Heart left ventricle (tissue), 16 donors: Measurements from ENCODE around the gene TMEM169. TPM values are rescaled to one million over a fixed set of nuclear protein-coding genes. Genes with fewer than 3 reads are reported as not detected.

ENCODE experiments used
- ATAC-seq, 4 donors: fragments of 200-7000 bp; cut with Tn5 transposase; one replicate each; pipeline ENCODE4 v1.9.1; 2020 to 2022; ENCODE audit warnings: moderate library complexity in 4 of 4, mild to moderate bottlenecking in 3 of 4, moderate number of reproducible peaks in 1 of 4
- DNase-seq, 5 donors: peaks; one replicate each; pipeline ENCODE4 v3.0.0-alpha.2; 2020
- H3K27ac ChIP-seq, 12 donors: fragments of 200-600 bp; sonication (generic) in 4 of 12; one replicate each; pipeline versions ENCODE4 v1.5.0 to v1.8.0; 2016 to 2022; ENCODE audit warnings: mild to moderate bottlenecking in 2 of 12
- H3K27me3 ChIP-seq, 9 donors: fragments of 200-600 bp; sonication (generic) in 2 of 9; one replicate each; pipeline versions ENCODE4 v1.5.1 to v1.8.0; 2016 to 2022; ENCODE audit warnings: mild to moderate bottlenecking in 3 of 9
- H3K36me3 ChIP-seq, 9 donors: fragments of 200-600 bp; sonication (generic) in 2 of 9; one replicate each; pipeline versions ENCODE4 v1.5.0 to v1.8.0; 2018 to 2022; ENCODE audit warnings: mild to moderate bottlenecking in 2 of 9
- H3K4me1 ChIP-seq, 12 donors: fragments of 200-600 bp; sonication (generic) in 4 of 12; one replicate each; pipeline versions ENCODE4 v1.5.0 to v1.8.0; 2016 to 2022; ENCODE audit warnings: mild to moderate bottlenecking in 3 of 12
- H3K4me3 ChIP-seq, 12 donors: fragments of 200-600 bp; sonication (generic) in 4 of 12; one replicate each; pipeline versions ENCODE4 v1.5.0 to v1.8.0; 2017 to 2022; ENCODE audit warnings: mild to moderate bottlenecking in 9 of 12, moderate library complexity in 4 of 12
- H3K9me3 ChIP-seq, 12 donors: fragments of 200-600 bp; sonication (generic) in 4 of 12; one replicate each; pipeline versions ENCODE4 v1.5.0 to v1.8.0; 2016 to 2022; ENCODE audit warnings: mild to moderate bottlenecking in 1 of 12
- CTCF ChIP-seq, 12 donors: fragments of 200-600 bp; sonication (generic) in 4 of 12; IDR thresholded peaks; one replicate each; pipeline versions ENCODE4 v1.5.0 to v1.8.0; 2018 to 2022; ENCODE audit warnings: antibody characterized with exemption in 12 of 12, mild to moderate bottlenecking in 5 of 12
- POLR2A ChIP-seq, 2 donors: fragments of 450-650 bp; IDR thresholded peaks; one replicate each; pipeline ENCODE4 v1.6.1; 2017; ENCODE audit warnings: antibody characterized with exemption in 2 of 2, mild to moderate bottlenecking in 2 of 2, moderate library complexity in 2 of 2
- WGBS, 4 donors: extraction: QIAGEN DNeasy Blood & Tissue Kit in 2 of 4; methylation state at CpG; one replicate each; pipeline versions ENCODE4 v1.1.5 to v1.1.7; 2013 to 2018; 5-methylcytosine and 5-hydroxymethylcytosine counted together
- intact Hi-C, 10 donors: fragments of 100-400 bp; cut with DNase I; formaldehyde crosslinking; loops; one replicate each; pipeline versions ENCODE4 v1.11.1 to v1.14.2; 2022
- polyA plus RNA-seq, 2 donors: library from polyadenylated mRNA; stranded (reverse); fragments of 200-250 nt; gene quantifications; one replicate each; pipeline ENCODE4 v1.2.3, GENCODE V29; 2013
- total RNA-seq, 9 donors: library from RNA; depleted of rRNA in 2 of 9; stranded (reverse); fragments of >200 nt in 2 of 9; fragmentation: NEBNext Ultra II Directional in 3 of 9; extraction: Animal tissue kit (Norgen Biotek cat#: 25700) in 3 of 9; gene quantifications; one replicate each; pipeline versions ENCODE4 v1.1.0 to v1.2.4, GENCODE V29; 2016 to 2023
- donor health status: ischemic (EF 13 %, LVEDD 7.1; RV severe dilation, severe dysfunction).
- donor health status: healthy with polysubstance abuse.
- donor health status: DM: no; HTN: yes; CAD: no.
- donor health status: DM: no; HTN: no; CAD: no.
- donor health status: ischemic (EF 25% LVEDD 6.9; RV normal size, moderate dysfunction).
- donor health status: ischemic (EF 25% LVEDD 5.7; RV mildly dilated, moderate dysfunction).
- donor health status: healthy.
- donor health status: DM: yes; HTN: yes; CAD: no.
- donor health status: ischemic (EF 35%, LVEDD 5.7; RV mildly dilated, moderate dysfunction).
- donor health status: nonischemic (EF 11% LVEDD 7.7; RV severe dilation, severe dysfunction).
- donor health status: DM: yes; HTN: yes; CAD: no.
- donor health status: PGD.
- donor health status: ischemic (EF 29% LVEDD 5.4; RV normal size, mild dysfunction).
- donor health status: nonischemic (EF 23%, LVEDD 6.1; RV moderate dilation, normal function).

TMEM169 gene
- total and polyA plus RNA-seq, 11 donors: 0.15 to 1.5 (median 0.32) TPM

DNA sequence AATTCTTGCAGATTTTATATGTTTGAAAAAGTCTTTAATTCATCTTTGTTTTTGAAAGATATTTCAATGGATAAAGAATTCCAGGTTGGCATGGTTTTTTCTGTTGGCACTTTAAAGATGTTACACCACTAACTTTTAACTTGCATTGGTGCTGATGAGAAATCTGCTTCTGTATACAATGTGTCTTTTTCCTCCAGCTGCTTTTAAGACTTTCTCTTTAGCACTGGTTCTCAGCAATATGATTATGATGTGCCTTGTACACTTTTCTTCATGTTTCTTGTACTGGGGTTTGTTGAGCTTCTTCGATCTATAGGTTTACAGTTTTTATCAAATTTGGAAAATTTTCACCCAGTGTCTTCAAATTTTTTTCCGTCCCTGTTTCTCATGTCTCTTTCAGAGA, 29.3 kb upstream of the TMEM169 start:
- H3K9me3 ChIP-seq: peaks cover 0 to 6% (median 0%) of the 10 kb centered on the region in 12 donors
- H3K27ac ChIP-seq: no peak overlapping the region
- WGBS, 4 donors: 94 to 100% (median 97%) methylated on average over 2 of the region's 2 CpGs
- no peaks in the 10 kb centered on the region for H3K27me3 ChIP-seq
- ATAC-seq (no peak), DNase-seq (no peak)
- no peaks in the 10 kb centered on the region for H3K4me1 ChIP-seq
- no peak overlapping the region for H3K4me3 ChIP-seq
- no peak for TF ChIP-seq CTCF (IDR thresholded peaks at IDR 0.05)
- TF ChIP-seq POLR2A (IDR thresholded peaks at IDR 0.05): no peak
- peaks cover 0 to 7% (median 0%) of the 10 kb centered on the region in 9 donors for H3K36me3 ChIP-seq
- intact Hi-C loops: no loop called here

DNA sequence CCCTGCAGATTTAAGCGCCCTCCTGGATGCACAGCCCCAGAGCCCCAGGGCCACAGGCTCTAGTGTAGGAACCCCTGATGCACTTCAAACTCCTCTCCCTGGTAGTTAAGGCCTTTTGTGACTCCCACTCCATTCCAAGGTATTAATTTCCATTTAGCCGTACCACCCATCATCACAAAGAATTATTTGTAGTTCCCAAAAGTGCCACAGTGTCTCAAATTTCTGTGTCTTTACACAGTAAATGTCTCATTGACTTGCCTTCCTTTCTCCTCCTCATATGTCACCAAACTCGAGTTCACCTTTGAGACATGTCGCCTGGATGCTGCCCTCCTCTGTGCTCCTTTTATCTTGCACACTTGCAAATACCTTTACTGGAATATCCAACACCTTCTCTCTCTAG, 26.0 kb upstream of the TMEM169 start:
- Histone ChIP-seq H3K36me3 (peaks cover 0 to 4% (median 0%) of the 10 kb centered on the region in 9 donors), H3K9me3 (peaks cover 0 to 9% (median 0%) of the 10 kb centered on the region in 12 donors), H3K4me3 (no peak overlapping the region), H3K27me3 (no peaks in the 10 kb centered on the region), H3K4me1 (peaks cover 0 to 5% (median 0%) of the 10 kb centered on the region in 12 donors), H3K27ac (no peak overlapping the region)
- intact Hi-C loops: no loop called here
- DNase-seq: no peak
- 90 to 94% (median 93%) methylated on average over 4 of the region's 4 CpGs for WGBS, 4 donors
- ATAC-seq: no peak
- TF ChIP-seq POLR2A (IDR thresholded peaks at IDR 0.05) (no peak), CTCF (IDR thresholded peaks at IDR 0.05) (no peak)

GRCh38 chr2:216056739-216057138, 25.0 kb upstream of the TMEM169 start:
- H3K27me3 ChIP-seq: no peaks in the 10 kb centered on the region
- no peak overlapping the region for H3K27ac ChIP-seq
- H3K4me3 ChIP-seq: no peak overlapping the region
- intact Hi-C loops: no loop called here
- H3K4me1 ChIP-seq: peaks cover 0 to 5% (median 0%) of the 10 kb centered on the region in 12 donors
- no peak for ATAC-seq
- peaks cover 0 to 3% (median 0%) of the 10 kb centered on the region in 9 donors for H3K36me3 ChIP-seq
- TF ChIP-seq CTCF (IDR thresholded peaks at IDR 0.05) (no peak), POLR2A (IDR thresholded peaks at IDR 0.05) (no peak)
- 72 to 80% (median 74%) methylated on average over 3 of the region's 3 CpGs for WGBS, 4 donors
- no peak for DNase-seq
- H3K9me3 ChIP-seq: peaks cover 0 to 9% (median 0%) of the 10 kb centered on the region in 12 donors

- no peak for TF ChIP-seq CTCF (IDR thresholded peaks at IDR 0.05)
- no peak for TF ChIP-seq POLR2A (IDR thresholded peaks at IDR 0.05)
- Histone ChIP-seq H3K4me3 (peak overlapping the region in 1 of 12 donors; percentile 23), H3K27ac (peak overlapping the region in 1 of 12 donors; percentile 61), H3K9me3 (peaks cover 0 to 5% (median 0%) of the 10 kb centered on the region in 12 donors), H3K27me3 (no peaks in the 10 kb centered on the region), H3K4me1 (peaks cover 0 to 5% (median 0%) of the 10 kb centered on the region in 12 donors), H3K36me3 (peaks cover 0 to 9% (median 0%) of the 10 kb centered on the region in 9 donors)
- ATAC-seq: peak in 1 of 4 donors; percentile 60
- intact Hi-C loops: no loop called here
- 74 to 86% (median 82%) methylated on average over 7 of the region's 7 CpGs for WGBS, 4 donors
- DNase-seq: no peak
These were observed 24.0 kb upstream of the TMEM169 start for GRCh38 chr2:216057688-216058193.
